SK-N-SH (cell line): ENCODE data around the gene TNK2. TPM values are rescaled to one million over a fixed set of nuclear protein-coding genes. Genes with fewer than 3 reads are reported as not detected.
A peak's percentile ranks its signal among the peaks of the same experiment; 100 is the strongest.

Experiments used
- CTCF ChIA-PET: fragments of 300-600, 350-600 bp; formaldehyde crosslinking; extraction: SDS; loops from one replicate; lab custom pipeline; 2021; lab: Yijun Ruan, JAX
- POLR2A ChIA-PET: fragments of 350-600 bp; sonication (Branson Sonifier 250); formaldehyde crosslinking; extraction: SDS; loops from one replicate; lab custom pipeline; 2020; ENCODE audit warnings: antibody characterized with exemption, inconsistent platforms; lab: Yijun Ruan, JAX
- DNase-seq: peaks from one replicate; pipeline ENCODE4 v3.0.0; 2012
- H2AFZ ChIP-seq: fragments of 200-600 bp; sonication (generic); 2 replicates; pipeline ENCODE4 v1.8.1; 2016; ENCODE audit warnings: antibody characterized with exemption, mild to moderate bottlenecking, low read depth
- H3F3A ChIP-seq: fragments of 200-600 bp; sonication (generic); replicated peaks from 2 replicates; pipeline ENCODE3; 2016; ENCODE audit warnings: antibody characterized with exemption, mild to moderate bottlenecking; ENCODE audit not compliant: insufficient read depth
- H3K27ac ChIP-seq, 2 experiments: fragments of 200-500 bp in 1 of 2; fragments of 200-600 bp in 1 of 2; sonication (Bioruptor generic) in 1 of 2; sonication (generic), shearing (Covaris generic) in 1 of 2; 2 replicates each; pipeline versions ENCODE4 v1.5.1 to v1.6.1; 2014 to 2016; ENCODE audit warnings: low read depth in 2 of 2, inconsistent platforms in 1 of 2, low read length in 1 of 2, mild to moderate bottlenecking in 1 of 2, mixed read lengths in 1 of 2
- H3K27me3 ChIP-seq: fragments of 200-600 bp; sonication (generic), shearing (Covaris generic); 2 replicates; pipeline ENCODE4 v1.6.1; 2016; ENCODE audit warnings: mixed run types; ENCODE audit not compliant: insufficient read depth
- H3K36me3 ChIP-seq, 2 experiments: fragments of 200-500 bp in 1 of 2; fragments of 200-600 bp in 1 of 2; sonication (Bioruptor generic) in 1 of 2; sonication (generic) in 1 of 2; replicated peaks in 1 of 2; 2 replicates each; pipeline versions ENCODE3 to v1.5.1; 2014 to 2016; ENCODE audit warnings: low read length in 1 of 2, mild to moderate bottlenecking in 1 of 2; ENCODE audit not compliant: insufficient read depth in 2 of 2, control insufficient read depth in 1 of 2
- H3K4me1 ChIP-seq, 2 experiments: fragments of 200-500 bp in 1 of 2; fragments of 200-600 bp in 1 of 2; sonication (Bioruptor generic) in 1 of 2; sonication (generic), shearing (Covaris generic) in 1 of 2; 2 replicates each; pipeline versions ENCODE4 v1.5.1 to v1.6.1; 2014 to 2016; ENCODE audit warnings: low read depth in 1 of 2, low read length in 1 of 2, mixed run types in 1 of 2; ENCODE audit not compliant: insufficient read depth in 2 of 2, control insufficient read depth in 1 of 2
- H3K4me2 ChIP-seq: fragments of 200-600 bp; sonication (generic), shearing (Covaris generic); 2 replicates; pipeline ENCODE4 v1.6.1; 2017; ENCODE audit warnings: mixed run types
- H3K4me3 ChIP-seq, 2 experiments: fragments of 200-500 bp in 1 of 2; fragments of 200-600 bp in 1 of 2; sonication (Bioruptor generic) in 1 of 2; sonication (generic), shearing (Covaris generic) in 1 of 2; 2 replicates each; pipeline versions ENCODE4 v1.5.1 to v1.8.1; 2014 to 2016; ENCODE audit warnings: low read depth in 2 of 2, inconsistent platforms in 1 of 2, low read length in 1 of 2, mild to moderate bottlenecking in 1 of 2, mixed read lengths in 1 of 2, moderate library complexity in 1 of 2
- H3K79me2 ChIP-seq: fragments of 200-600 bp; sonication (generic); 2 replicates; pipeline ENCODE4 v1.8.1; 2017; ENCODE audit warnings: mild to moderate bottlenecking; ENCODE audit not compliant: insufficient read depth
- H3K9ac ChIP-seq: fragments of 200-600 bp; sonication (generic); 2 replicates; pipeline ENCODE4 v1.6.1; 2017; ENCODE audit warnings: mixed run types
- H3K9me2 ChIP-seq: fragments of 200-600 bp; sonication (generic); 2 replicates; pipeline ENCODE4 v1.6.1; 2017; ENCODE audit warnings: mixed run types
- H3K9me3 ChIP-seq: fragments of 200-600 bp; sonication (generic); 2 replicates; pipeline ENCODE4 v1.6.1; 2017; ENCODE audit warnings: mixed run types, mild to moderate bottlenecking, moderate library complexity
- H4K20me1 ChIP-seq: fragments of 200-600 bp; sonication (generic); 2 replicates; pipeline ENCODE4 v1.6.1; 2017; ENCODE audit warnings: mild to moderate bottlenecking, mixed run types; ENCODE audit not compliant: insufficient read depth
- CHD2 ChIP-seq: fragments of 150-350 bp; IDR thresholded peaks from 2 replicates; pipeline ENCODE4 v1.6.1; 2018; ENCODE audit warnings: low read length; ENCODE audit not compliant: partially characterized antibody
- EZH2phosphoT487 ChIP-seq: fragments of 200-600 bp; sonication (generic); IDR thresholded peaks from 2 replicates; pipeline ENCODE4 v1.6.1; 2017; ENCODE audit warnings: low read depth, mixed run types, mild to moderate bottlenecking, antibody characterized with exemption, moderate library complexity, borderline replicate concordance
- FOXJ3 ChIP-seq: sonication (generic); formaldehyde crosslinking; IDR thresholded peaks from 2 replicates; pipeline ENCODE4 v1.5.1; 2020; ENCODE audit warnings: mild to moderate bottlenecking, missing genetic modification reagents
- IRF3 ChIP-seq: fragments of 150-350 bp; IDR thresholded peaks from 2 replicates; pipeline ENCODE4 v1.6.1; 2016; ENCODE audit warnings: mild to moderate bottlenecking, low read depth, low read length
- JUND ChIP-seq: IDR thresholded peaks from 2 replicates; pipeline ENCODE4 v1.4.0; 2012
- MXI1 ChIP-seq: IDR thresholded peaks from 2 replicates; pipeline ENCODE4 v1.6.1; 2012; ENCODE audit warnings: mild to moderate bottlenecking, low read depth, low read length, improper control_type of control experiment
- NFIC ChIP-seq: IDR thresholded peaks from 2 replicates; pipeline ENCODE4 v1.4.0; 2012; ENCODE audit warnings: borderline replicate concordance
- RAD21 ChIP-seq: IDR thresholded peaks from 2 replicates; pipeline ENCODE4 v1.6.1; 2012; ENCODE audit warnings: mild to moderate bottlenecking, low read length
- RCOR1 ChIP-seq: fragments of 150-350 bp; IDR thresholded peaks from 2 replicates; pipeline ENCODE4 v1.6.1; 2017; ENCODE audit warnings: antibody characterized with exemption, low read length
- RFX5 ChIP-seq: IDR thresholded peaks from 2 replicates; pipeline ENCODE4 v1.6.1; 2012; ENCODE audit warnings: mild to moderate bottlenecking, improper control_type of control experiment, low read length
- SMC3 ChIP-seq: IDR thresholded peaks from 2 replicates; pipeline ENCODE4 v1.6.1; 2012; ENCODE audit warnings: low read depth, low read length, improper control_type of control experiment
- TCF12 ChIP-seq: IDR thresholded peaks from 2 replicates; pipeline ENCODE4 v1.4.0; 2012
- TEAD4 ChIP-seq: IDR thresholded peaks from 2 replicates; pipeline ENCODE4 v1.4.0; 2012; ENCODE audit warnings: mild to moderate bottlenecking, borderline replicate concordance; ENCODE audit not compliant: insufficient read depth
- USF1 ChIP-seq: IDR thresholded peaks from 2 replicates; pipeline ENCODE4 v1.4.0; 2012; ENCODE audit warnings: low read depth, borderline replicate concordance
- YY1 ChIP-seq: IDR thresholded peaks from 2 replicates; pipeline ENCODE4 v1.4.0; 2012; ENCODE audit warnings: low read depth, mild to moderate bottlenecking
- WGBS: methylation state at CpG from one replicate; pipeline ENCODE4 v1.1.6; 2017; ENCODE audit warnings: low lambda C conversion rate; 5-methylcytosine and 5-hydroxymethylcytosine counted together
- polyA plus RNA-seq, 3 experiments: library from polyadenylated mRNA; depleted of rRNA; stranded (reverse); fragments of >200 nt; gene quantifications; 2 replicates each; pipeline ENCODE4 v1.2.3, GENCODE V29; 2012
- TF ChIP-seq, protein P1 (sequence below): fragments of 200-600 bp; sonication (generic); IDR thresholded peaks from 2 replicates; pipeline ENCODE4 v1.6.1; 2017; ENCODE audit warnings: antibody characterized with exemption, mild to moderate bottlenecking, moderate library complexity

TNK2 gene
- polyA plus RNA-seq, 1 of the 3 experiments (the other 2 are of a cell fraction), result 17.3 TPM

GRCh38 chr3:195859061-195859845 lies 49.1 kb downstream of the TNK2 start:
- no peak overlapping the region; a peak in 1 of 4 replicates for H3K4me3 ChIP-seq
- no peak overlapping the region for H2AFZ ChIP-seq
- no peak for TF ChIP-seq TCF12
- TF ChIP-seq USF1, result no peak
- TF ChIP-seq RCOR1, result no peak
- no peak for TF ChIP-seq RFX5
- peak; percentile 83 for TF ChIP-seq SMC3
- no peak for TF ChIP-seq NFIC
- no peak for TF ChIP-seq FOXJ3 (CRISPR knock-in tag)
- TF ChIP-seq RAD21, result peak; percentile 79
- no peak for TF ChIP-seq MXI1
- no peak for TF ChIP-seq YY1
- TF ChIP-seq CHD2, result peak; percentile 20
- TF ChIP-seq, protein P1, sequence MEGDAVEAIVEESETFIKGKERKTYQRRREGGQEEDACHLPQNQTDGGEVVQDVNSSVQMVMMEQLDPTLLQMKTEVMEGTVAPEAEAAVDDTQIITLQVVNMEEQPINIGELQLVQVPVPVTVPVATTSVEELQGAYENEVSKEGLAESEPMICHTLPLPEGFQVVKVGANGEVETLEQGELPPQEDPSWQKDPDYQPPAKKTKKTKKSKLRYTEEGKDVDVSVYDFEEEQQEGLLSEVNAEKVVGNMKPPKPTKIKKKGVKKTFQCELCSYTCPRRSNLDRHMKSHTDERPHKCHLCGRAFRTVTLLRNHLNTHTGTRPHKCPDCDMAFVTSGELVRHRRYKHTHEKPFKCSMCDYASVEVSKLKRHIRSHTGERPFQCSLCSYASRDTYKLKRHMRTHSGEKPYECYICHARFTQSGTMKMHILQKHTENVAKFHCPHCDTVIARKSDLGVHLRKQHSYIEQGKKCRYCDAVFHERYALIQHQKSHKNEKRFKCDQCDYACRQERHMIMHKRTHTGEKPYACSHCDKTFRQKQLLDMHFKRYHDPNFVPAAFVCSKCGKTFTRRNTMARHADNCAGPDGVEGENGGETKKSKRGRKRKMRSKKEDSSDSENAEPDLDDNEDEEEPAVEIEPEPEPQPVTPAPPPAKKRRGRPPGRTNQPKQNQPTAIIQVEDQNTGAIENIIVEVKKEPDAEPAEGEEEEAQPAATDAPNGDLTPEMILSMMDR, result peak; percentile 95
- ChIA-PET POLR2A (interaction anchor here (0.8 to 1.5 kb wide), 3 partner anchors 33 to 36 kb away, joined by 4 to 7 read pairs (median 4); no protein-coding TSS in a partner anchor), CTCF (interaction anchor here (0.6 to 16.4 kb wide), 21 partner anchors 9 to 317 kb away, joined by 3 to 606 read pairs (median 5); partner anchors contain the start of genes PPP1R2 and TNK2)
- H3K9me3 ChIP-seq, result no peaks in the 10 kb centered on the region
- no peak overlapping the region for H3K9ac ChIP-seq
- peak; percentile 89 for DNase-seq
- H3K4me1 ChIP-seq, result peaks cover 0 to 6% of the 10 kb centered on the region in 2 experiments; a peak in 1 of 4 replicates
- H3K27ac ChIP-seq, result no peak overlapping the region
- no peaks in the 10 kb centered on the region for H3K79me2 ChIP-seq
- H3K27me3 ChIP-seq, result no peaks in the 10 kb centered on the region
- no peaks in the 10 kb centered on the region for H3K9me2 ChIP-seq
- 27% methylated on average over 19 of the region's 21 CpGs for WGBS
- no peaks in the 10 kb centered on the region for H4K20me1 ChIP-seq
- peaks cover 0 to 7% of the 10 kb centered on the region in 2 experiments for H3K36me3 ChIP-seq
- no peak overlapping the region for H3K4me2 ChIP-seq
- H3F3A ChIP-seq, result peaks cover 12% of the 10 kb centered on the region

DNA sequence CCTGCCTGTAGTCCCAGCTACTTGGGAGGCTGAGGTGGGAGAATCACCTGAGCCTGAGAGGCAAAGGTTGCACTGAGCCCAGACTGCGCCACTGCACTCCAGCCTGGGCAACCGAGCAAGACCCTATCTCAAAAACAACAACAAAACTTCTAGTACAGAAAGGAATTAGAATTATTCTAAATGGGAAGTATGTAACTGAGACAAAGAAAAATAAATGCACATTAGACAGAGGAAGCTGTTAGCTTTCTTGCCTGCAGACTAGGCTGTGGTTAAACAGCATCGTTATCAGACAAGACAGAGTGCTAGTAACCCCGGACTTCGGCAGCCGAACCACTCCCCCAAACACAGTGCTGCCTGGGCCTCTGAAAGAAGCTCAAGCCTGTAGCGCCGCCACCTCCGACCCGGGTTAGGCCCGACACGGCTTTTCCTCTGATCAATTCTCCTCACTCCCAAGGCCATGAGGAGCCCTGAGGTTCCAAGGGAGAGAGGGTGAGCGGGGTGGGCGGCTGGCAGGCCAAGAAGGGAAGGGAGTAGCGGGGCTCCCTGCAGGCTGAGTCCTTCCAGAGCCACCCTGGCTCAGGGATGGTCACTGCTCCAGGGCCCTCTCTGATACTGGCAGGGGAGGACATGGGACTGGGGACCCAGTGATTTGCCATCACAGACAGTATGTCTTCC lies 51.8 kb downstream of the TNK2 start:
- POLR2A ChIA-PET, result no interaction called here
- Histone ChIP-seq H3K27me3 (no peaks in the 10 kb centered on the region), H3K4me2 (no peak overlapping the region), H3K27ac (no peak overlapping the region), H3K9me2 (no peaks in the 10 kb centered on the region), H3K36me3 (no peaks in the 10 kb centered on the region), H3K4me3 (no peak overlapping the region), H3F3A (no peaks in the 10 kb centered on the region), H4K20me1 (no peaks in the 10 kb centered on the region), H2AFZ (no peak overlapping the region), H3K4me1 (peaks cover 0 to 3% of the 10 kb centered on the region in 2 experiments; a peak in 1 of 4 replicates), H3K9me3 (no peaks in the 10 kb centered on the region), H3K9ac (no peak overlapping the region), H3K79me2 (no peaks in the 10 kb centered on the region)
- no peak for DNase-seq
- TF ChIP-seq TEAD4 (no peak), IRF3 (no peak), TCF12 (no peak), CHD2 (no peak), JUND (no peak), EZH2phosphoT487 (no peak), YY1 (no peak)
- TF ChIP-seq, protein P1, result no peak
- CTCF ChIA-PET, result interaction anchor here (1.0 to 16.4 kb wide), 3 partner anchors 39 to 127 kb away, joined by 3 to 606 read pairs (median 102); partner anchors contain the start of gene TNK2
- 87% methylated on average over 15 of the region's 15 CpGs for WGBS
